Endothelial cell of umbilical vein (primary cell): Measurements from ENCODE around the gene LDHD. TPM values are rescaled to one million over a fixed set of nuclear protein-coding genes. Genes with fewer than 3 reads are reported as not detected.

ENCODE experiments used
- BruUV-seq: library from RNA; stranded (reverse); fragments of 400-500 nt; replicated peaks from 2 replicates; lab custom pipeline; 2021; lab: Mats Ljungman, UMichigan
- CTCF ChIA-PET: fragments of 300-600, 350-600 bp; sonication (Branson Sonifier 250); formaldehyde crosslinking; loops from one replicate; lab custom pipeline; 2021; ENCODE audit warnings: antibody characterized with exemption, inconsistent platforms; lab: Charles Lee
- POLR2A ChIA-PET: fragments of 300-600, 350-600 bp; sonication (Branson Sonifier 250); formaldehyde crosslinking; loops from one replicate; lab custom pipeline; 2021; ENCODE audit warnings: antibody characterized with exemption, inconsistent platforms; lab: Charles Lee
- DNase-seq: peaks from one replicate; pipeline ENCODE4 v3.0.0-alpha.2; 2011; ENCODE audit warnings: low read depth, low spot score
- FAIRE-seq: peaks from 2 replicates; lab custom pipeline; 2011; peaks lifted over from hg19 to GRCh38; lab: Jason Lieb, UNC
- H2AFZ ChIP-seq: 2 replicates; pipeline ENCODE4 v1.6.0; 2012; ENCODE audit warnings: low read depth, low read length, control low read depth, inconsistent platforms
- H3K27ac ChIP-seq: 2 replicates; pipeline ENCODE4 v1.5.1; 2011; ENCODE audit warnings: low read depth, mild to moderate bottlenecking, control low read depth, low read length, moderate library complexity; ENCODE audit not compliant: insufficient read depth
- H3K27me3 ChIP-seq, 2 experiments: 2 replicates each; pipeline versions ENCODE4 v1.6.0 to v1.6.1; 2011; ENCODE audit warnings: low read length in 2 of 2, mixed read lengths in 1 of 2; ENCODE audit not compliant: control insufficient read depth in 2 of 2, insufficient read depth in 2 of 2
- H3K36me3 ChIP-seq, 2 experiments: 2 replicates in 1 of 2; 3 replicates in 1 of 2; pipeline ENCODE4 v1.5.1; 2011; ENCODE audit warnings: low read length in 2 of 2, mild to moderate bottlenecking in 1 of 2, moderate library complexity in 1 of 2; ENCODE audit not compliant: control insufficient read depth in 2 of 2, insufficient read depth in 2 of 2; ENCODE audit errors: extremely low read depth in 1 of 2
- H3K4me1 ChIP-seq: 3 replicates; pipeline ENCODE4 v1.5.1; 2011; ENCODE audit warnings: mild to moderate bottlenecking, low read length; ENCODE audit not compliant: control insufficient read depth, insufficient read depth; ENCODE audit errors: extremely low read depth
- H3K4me2 ChIP-seq: 2 replicates; pipeline ENCODE4 v1.6.1; 2011; ENCODE audit warnings: low read length, control low read depth, mixed read lengths; ENCODE audit not compliant: insufficient read depth
- H3K4me3 ChIP-seq, 3 experiments: fragments of 200-600 bp in 1 of 3; sonication (generic), shearing (Covaris generic) in 1 of 3; replicated peaks in 1 of 3; 2 replicates each; pipeline ENCODE4 v1.5.1; 2011 to 2016; ENCODE audit warnings: control low read depth in 3 of 3, low read length in 3 of 3, mild to moderate bottlenecking in 2 of 3, inconsistent platforms in 1 of 3, low read depth in 1 of 3, moderate library complexity in 1 of 3; ENCODE audit not compliant: insufficient read depth in 1 of 3
- H3K79me2 ChIP-seq: 2 replicates; pipeline ENCODE4 v1.6.0; 2012; ENCODE audit warnings: low read length, inconsistent platforms; ENCODE audit not compliant: control insufficient read depth, insufficient read depth
- H3K9ac ChIP-seq: replicated peaks from 2 replicates; pipeline ENCODE3; 2011; ENCODE audit warnings: low read length, control low read depth; ENCODE audit not compliant: insufficient read depth; ENCODE audit errors: extremely low read depth
- H3K9me1 ChIP-seq: replicated peaks from 3 replicates; pipeline ENCODE4 v1.6.0; 2011; ENCODE audit warnings: mild to moderate bottlenecking, low read length; ENCODE audit not compliant: control insufficient read depth, insufficient read depth; ENCODE audit errors: extremely low read depth
- H3K9me3 ChIP-seq: replicated peaks from 2 replicates; pipeline ENCODE4 v1.5.1; 2012; ENCODE audit warnings: low read length, inconsistent platforms; ENCODE audit not compliant: control insufficient read depth, insufficient read depth
- H4K20me1 ChIP-seq: replicated peaks from 2 replicates; pipeline ENCODE3; 2011; ENCODE audit warnings: mild to moderate bottlenecking, low read length; ENCODE audit not compliant: control insufficient read depth, insufficient read depth; ENCODE audit errors: extremely low read depth
- CTCF ChIP-seq, 2 donors: IDR thresholded peaks; 1 replicate in 1 of 2; 2 replicates in 1 of 2; pipeline ENCODE4 v1.5.1; 2011; ENCODE audit warnings: low read length in 2 of 2, mild to moderate bottlenecking in 2 of 2, moderate library complexity in 2 of 2, control low read depth in 1 of 2, inconsistent platforms in 1 of 2, low read depth in 1 of 2; ENCODE audit not compliant: insufficient read depth in 1 of 2; ENCODE audit errors: extremely low read depth in 1 of 2
- EZH2 ChIP-seq: IDR thresholded peaks from 2 replicates; pipeline ENCODE4 v1.6.1; 2012; ENCODE audit warnings: borderline replicate concordance, low read depth, mild to moderate bottlenecking, moderate library complexity, low read length, inconsistent platforms; ENCODE audit not compliant: severe bottlenecking
- FOS ChIP-seq: IDR thresholded peaks from 2 replicates; pipeline ENCODE4 v1.6.1; 2011; ENCODE audit warnings: mild to moderate bottlenecking, low read length, moderate library complexity, borderline replicate concordance; ENCODE audit not compliant: insufficient read depth
- GATA2 ChIP-seq: IDR thresholded peaks from 2 replicates; pipeline ENCODE4 v1.7.0; 2011; ENCODE audit warnings: low read depth, mild to moderate bottlenecking, moderate library complexity, mixed read lengths, low read length; ENCODE audit not compliant: insufficient read length, insufficient read depth
- JUN ChIP-seq: IDR thresholded peaks from 2 replicates; pipeline ENCODE4 v1.6.1; 2011; ENCODE audit warnings: borderline replicate concordance, low read depth; ENCODE audit not compliant: insufficient read length, insufficient read depth
- MAX ChIP-seq: IDR thresholded peaks from 2 replicates; pipeline ENCODE4 v1.6.1; 2011; ENCODE audit not compliant: insufficient read depth, insufficient read length
- MYC ChIP-seq: IDR thresholded peaks from one replicate; pipeline ENCODE4 v1.6.1; 2011; ENCODE audit warnings: mild to moderate bottlenecking, low read depth, low read length
- POLR2A ChIP-seq: IDR thresholded peaks from 2 replicates; pipeline ENCODE4 v1.6.1; 2012; ENCODE audit warnings: low read depth, mild to moderate bottlenecking, control low read depth, low read length
- POLR2AphosphoS5 ChIP-seq: IDR thresholded peaks from 2 replicates; pipeline ENCODE4 v1.6.1; 2012; ENCODE audit warnings: low read depth, mild to moderate bottlenecking, control low read depth, low read length, moderate library complexity; ENCODE audit not compliant: insufficient read depth
- dilution Hi-C: fragments of 300-500 bp; cut with MboI; formaldehyde crosslinking; loops from one replicate; pipeline ENCODE4 v1.15.0; 2019; ENCODE audit warnings: low sequenced_read_pairs; ENCODE audit not compliant: extremely low pct_ligation_motif_present
- intact Hi-C: fragments of 100-400 bp; cut with micrococcal nuclease; formaldehyde crosslinking; loops from one replicate; pipeline ENCODE4 v1.10.0; 2022
- polyA plus RNA-seq, 4 experiments: library from polyadenylated mRNA; depleted of rRNA in 3 of 4; stranded (reverse) in 3 of 4; unstranded in 1 of 4; fragments of >200 nt; gene quantifications; 2 replicates each; pipeline versions ENCODE4 v1.2.1 to v1.2.3, GENCODE V29; 2011 to 2012; ENCODE audit warnings: missing spikeins in 1 of 4
- total RNA-seq: library from RNA; stranded (reverse); gene quantifications from 2 replicates; pipeline ENCODE4 v1.2.3, GENCODE V29; 2021

The LDHD gene
- total and polyA plus RNA-seq, 2 donors (not counting 3 experiments of a cell fraction or from before 2014, with no cell fraction given), result 0.41 TPM; not detected in 1

GRCh38 chr16:75151798-75152197 is 35.2 kb upstream of the LDHD start:
- H3K9me1 ChIP-seq, result no peaks in the 10 kb centered on the region
- H3K27me3 ChIP-seq, result no peaks in the 10 kb centered on the region
- TF ChIP-seq POLR2A (no peak), MAX (no peak), GATA2 (no peak), CTCF (IDR thresholded peaks at IDR 0.05; ENCODE audit: extremely low read depth in 1 of 2, insufficient read depth in 1 of 2, low read depth in 1 of 2, low read length in 2 of 2) (no peak), MYC (no peak), FOS (no peak), EZH2 (no peak), POLR2AphosphoS5 (no peak), JUN (no peak)
- no peak for FAIRE-seq
- H3K9ac ChIP-seq, result no peak overlapping the region
- no peak overlapping the region for H2AFZ ChIP-seq
- no peak overlapping the region for H3K4me2 ChIP-seq
- POLR2A ChIA-PET, result no interaction called here
- dilution Hi-C loops, result no loop called here
- intact Hi-C loops, result no loop called here
- H3K4me3 ChIP-seq, result no peak overlapping the region
- H3K36me3 ChIP-seq, result peaks cover 0 to 3% of the 10 kb centered on the region in 2 experiments
- H4K20me1 ChIP-seq, result no peaks in the 10 kb centered on the region
- no TSS peak for BruUV-seq
- no peak for DNase-seq
- H3K79me2 ChIP-seq, result peaks cover 25% of the 10 kb centered on the region
- H3K9me3 ChIP-seq, result no peaks in the 10 kb centered on the region
- H3K27ac ChIP-seq, result no peak overlapping the region
- peaks cover 6% of the 10 kb centered on the region for H3K4me1 ChIP-seq
- CTCF ChIA-PET, result no interaction called here
